Liver (tissue), 3 donors: ENCODE measurements around the gene CDK13.

Source experiments
- EGR1 ChIP-seq, 2 donors: IDR thresholded peaks; 2 replicates each; pipeline ENCODE4 v1.6.1; 2016 to 2018; ENCODE audit warnings: antibody characterized with exemption in 2 of 2, low read depth in 2 of 2
- GABPA ChIP-seq, 2 donors: IDR thresholded peaks in 1 of 2; conservative IDR thresholded peaks in 1 of 2; 2 replicates each; pipeline ENCODE4 v1.6.1; 2016; ENCODE audit warnings: antibody characterized with exemption in 2 of 2, mild to moderate bottlenecking in 1 of 2, moderate library complexity in 1 of 2
- RAD21 ChIP-seq, 2 donors: IDR thresholded peaks; 2 replicates each; pipeline ENCODE4 v1.6.1; 2016; ENCODE audit warnings: antibody characterized with exemption in 2 of 2, mild to moderate bottlenecking in 2 of 2
- TF ChIP-seq, protein P1 (sequence below): fragments of 150-350 bp; IDR thresholded peaks from 2 replicates; pipeline ENCODE4 v1.5.1; 2017; ENCODE audit warnings: improper control_type of control experiment, low read depth, low read length; ENCODE audit not compliant: missing input control
- TF ChIP-seq, protein P2 (sequence below): IDR thresholded peaks from 2 replicates; pipeline ENCODE4 v1.6.1; 2016; ENCODE audit warnings: antibody characterized with exemption
- TF ChIP-seq, protein P3 (sequence below): IDR thresholded peaks from 2 replicates; pipeline ENCODE4 v1.6.1; 2016; ENCODE audit warnings: antibody characterized with exemption, mild to moderate bottlenecking
- donor health status: healthy.
- donor health status: healthy.

GRCh38 chr7:40019558-40019957 lies 69.5 kb downstream of the CDK13 start:
- TF ChIP-seq EGR1 (IDR thresholded peaks at IDR 0.05; ENCODE audit: low read depth in 2 of 2) (no peak), GABPA (IDR thresholded peaks at IDR 0.05 in 1 of 2, conservative IDR thresholded peaks at IDR 0.05 in 1 of 2) (no peak), RAD21 (IDR thresholded peaks at IDR 0.05) (peak in 1 of 2 donors; percentile 24)
- TF ChIP-seq, protein P1, sequence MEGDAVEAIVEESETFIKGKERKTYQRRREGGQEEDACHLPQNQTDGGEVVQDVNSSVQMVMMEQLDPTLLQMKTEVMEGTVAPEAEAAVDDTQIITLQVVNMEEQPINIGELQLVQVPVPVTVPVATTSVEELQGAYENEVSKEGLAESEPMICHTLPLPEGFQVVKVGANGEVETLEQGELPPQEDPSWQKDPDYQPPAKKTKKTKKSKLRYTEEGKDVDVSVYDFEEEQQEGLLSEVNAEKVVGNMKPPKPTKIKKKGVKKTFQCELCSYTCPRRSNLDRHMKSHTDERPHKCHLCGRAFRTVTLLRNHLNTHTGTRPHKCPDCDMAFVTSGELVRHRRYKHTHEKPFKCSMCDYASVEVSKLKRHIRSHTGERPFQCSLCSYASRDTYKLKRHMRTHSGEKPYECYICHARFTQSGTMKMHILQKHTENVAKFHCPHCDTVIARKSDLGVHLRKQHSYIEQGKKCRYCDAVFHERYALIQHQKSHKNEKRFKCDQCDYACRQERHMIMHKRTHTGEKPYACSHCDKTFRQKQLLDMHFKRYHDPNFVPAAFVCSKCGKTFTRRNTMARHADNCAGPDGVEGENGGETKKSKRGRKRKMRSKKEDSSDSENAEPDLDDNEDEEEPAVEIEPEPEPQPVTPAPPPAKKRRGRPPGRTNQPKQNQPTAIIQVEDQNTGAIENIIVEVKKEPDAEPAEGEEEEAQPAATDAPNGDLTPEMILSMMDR = no peak
- TF ChIP-seq, protein P2, sequence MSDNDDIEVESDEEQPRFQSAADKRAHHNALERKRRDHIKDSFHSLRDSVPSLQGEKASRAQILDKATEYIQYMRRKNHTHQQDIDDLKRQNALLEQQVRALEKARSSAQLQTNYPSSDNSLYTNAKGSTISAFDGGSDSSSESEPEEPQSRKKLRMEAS = no peak
- TF ChIP-seq, protein P3, sequence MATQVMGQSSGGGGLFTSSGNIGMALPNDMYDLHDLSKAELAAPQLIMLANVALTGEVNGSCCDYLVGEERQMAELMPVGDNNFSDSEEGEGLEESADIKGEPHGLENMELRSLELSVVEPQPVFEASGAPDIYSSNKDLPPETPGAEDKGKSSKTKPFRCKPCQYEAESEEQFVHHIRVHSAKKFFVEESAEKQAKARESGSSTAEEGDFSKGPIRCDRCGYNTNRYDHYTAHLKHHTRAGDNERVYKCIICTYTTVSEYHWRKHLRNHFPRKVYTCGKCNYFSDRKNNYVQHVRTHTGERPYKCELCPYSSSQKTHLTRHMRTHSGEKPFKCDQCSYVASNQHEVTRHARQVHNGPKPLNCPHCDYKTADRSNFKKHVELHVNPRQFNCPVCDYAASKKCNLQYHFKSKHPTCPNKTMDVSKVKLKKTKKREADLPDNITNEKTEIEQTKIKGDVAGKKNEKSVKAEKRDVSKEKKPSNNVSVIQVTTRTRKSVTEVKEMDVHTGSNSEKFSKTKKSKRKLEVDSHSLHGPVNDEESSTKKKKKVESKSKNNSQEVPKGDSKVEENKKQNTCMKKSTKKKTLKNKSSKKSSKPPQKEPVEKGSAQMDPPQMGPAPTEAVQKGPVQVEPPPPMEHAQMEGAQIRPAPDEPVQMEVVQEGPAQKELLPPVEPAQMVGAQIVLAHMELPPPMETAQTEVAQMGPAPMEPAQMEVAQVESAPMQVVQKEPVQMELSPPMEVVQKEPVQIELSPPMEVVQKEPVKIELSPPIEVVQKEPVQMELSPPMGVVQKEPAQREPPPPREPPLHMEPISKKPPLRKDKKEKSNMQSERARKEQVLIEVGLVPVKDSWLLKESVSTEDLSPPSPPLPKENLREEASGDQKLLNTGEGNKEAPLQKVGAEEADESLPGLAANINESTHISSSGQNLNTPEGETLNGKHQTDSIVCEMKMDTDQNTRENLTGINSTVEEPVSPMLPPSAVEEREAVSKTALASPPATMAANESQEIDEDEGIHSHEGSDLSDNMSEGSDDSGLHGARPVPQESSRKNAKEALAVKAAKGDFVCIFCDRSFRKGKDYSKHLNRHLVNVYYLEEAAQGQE = peak; percentile 13
